Measurements from ENCODE around the gene RNF112.

The RNF112 gene

GRCh38 chr17:19410875-19411620, at the start of gene RNF112:
Gene RNF112, plus strand, starts transcription at chr17:19411232. Its CDS starts 177 bp downstream, at chr17:19411409.
- DNase-seq (ENCODE audit: low spot score): peak; percentile 55

- no peak for DNase-seq (ENCODE audit: low spot score)
Measured at GRCh38 chr17:19361326-19361725, 49.7 kb upstream of the RNF112 start.

GRCh38 chr17:19361944-19362276, 49.1 kb upstream of the RNF112 start:
- DNase-seq (ENCODE audit: low spot score): no peak

- DNase-seq (ENCODE audit: low spot score): peak; percentile 97
Measured at GRCh38 chr17:19362277-19363113, 48.5 kb upstream of the RNF112 start, which contains the start of gene B9D1. Gene B9D1, minus strand, starts transcription at chr17:19362723. Its CDS starts 154 bp downstream, at chr17:19362569.

GRCh38 chr17:19363114-19363438, 48.0 kb upstream of the RNF112 start:
- DNase-seq (ENCODE audit: low spot score): no peak

- no peak for DNase-seq (ENCODE audit: low spot score)
Measured at GRCh38 chr17:19363460-19364035, 47.5 kb upstream of the RNF112 start.

GRCh38 chr17:19364699-19365498, 46.1 kb upstream of the RNF112 start:
- no peak for DNase-seq (ENCODE audit: low spot score)

- no peak for DNase-seq (ENCODE audit: low spot score)
Measured at GRCh38 chr17:19365499-19365817, 45.6 kb upstream of the RNF112 start.

- DNase-seq (ENCODE audit: low spot score): no peak
Measured at GRCh38 chr17:19365833-19366636, 45.0 kb upstream of the RNF112 start.

GRCh38 chr17:19366637-19366972, 44.4 kb upstream of the RNF112 start:
- DNase-seq (ENCODE audit: low spot score): no peak

GRCh38 chr17:19368229-19368628, 42.8 kb upstream of the RNF112 start:
- no peak for DNase-seq (ENCODE audit: low spot score)

- DNase-seq (ENCODE audit: low spot score): no peak
Measured at GRCh38 chr17:19369107-19369778, 41.8 kb upstream of the RNF112 start.

GRCh38 chr17:19369846-19370492, 41.1 kb upstream of the RNF112 start:
- DNase-seq (ENCODE audit: low spot score): no peak

- DNase-seq (ENCODE audit: low spot score): no peak
Measured at GRCh38 chr17:19370493-19370960, 40.5 kb upstream of the RNF112 start.

- DNase-seq (ENCODE audit: low spot score): no peak
Measured at GRCh38 chr17:19371259-19372010, 39.6 kb upstream of the RNF112 start.

GRCh38 chr17:19372011-19372370, 39.0 kb upstream of the RNF112 start:
- no peak for DNase-seq (ENCODE audit: low spot score)

GRCh38 chr17:19372439-19372838, 38.6 kb upstream of the RNF112 start:
- DNase-seq (ENCODE audit: low spot score): no peak

- peak; percentile 42 for DNase-seq (ENCODE audit: low spot score)
Measured at GRCh38 chr17:19372866-19373504, 38.0 kb upstream of the RNF112 start.

- no peak for DNase-seq (ENCODE audit: low spot score)
Measured at GRCh38 chr17:19374136-19374535, 36.9 kb upstream of the RNF112 start.
